NT2/D1 (cell line): ENCODE results near the gene NAA80.
"Not testable (repeated sequence)": the region's sequence is repeated elsewhere in the genome, so short reads cannot be mapped to it uniquely, and the experiment has no call there.

Experiments
- DNase-seq: peaks from one replicate; pipeline ENCODE4 v3.0.0-alpha.2; 2011; ENCODE audit warnings: low read depth, low spot score
- H3K27me3 ChIP-seq: 2 replicates; pipeline ENCODE4 v1.6.0; 2011; ENCODE audit warnings: mild to moderate bottlenecking; ENCODE audit not compliant: insufficient read length, insufficient read depth
- H3K36me3 ChIP-seq: 2 replicates; pipeline ENCODE4 v1.6.1; 2011; ENCODE audit warnings: mild to moderate bottlenecking, low read length, mixed read lengths; ENCODE audit not compliant: insufficient read depth, insufficient read length
- H3K4me1 ChIP-seq: 2 replicates; pipeline ENCODE4 v1.5.1; 2011; ENCODE audit not compliant: insufficient read depth, insufficient read length
- H3K4me3 ChIP-seq: 2 replicates; pipeline ENCODE4 v1.5.1; 2011; ENCODE audit warnings: low read depth; ENCODE audit not compliant: insufficient read length
- H3K9ac ChIP-seq: 2 replicates; pipeline ENCODE4 v1.6.0; 2011; ENCODE audit warnings: low read depth; ENCODE audit not compliant: insufficient read length
- H3K9me3 ChIP-seq: 2 replicates; pipeline ENCODE4 v1.5.1; 2011; ENCODE audit warnings: mild to moderate bottlenecking, low read length; ENCODE audit not compliant: insufficient read depth
- SUZ12 ChIP-seq: IDR thresholded peaks from 2 replicates; pipeline ENCODE4 v1.6.1; 2011; ENCODE audit not compliant: insufficient read length, insufficient read depth; ENCODE audit errors: extremely low read depth
- YY1 ChIP-seq: IDR thresholded peaks from 2 replicates; pipeline ENCODE4 v1.6.1; 2011; ENCODE audit not compliant: insufficient read length, insufficient read depth
- ZNF274 ChIP-seq: IDR thresholded peaks from 2 replicates; pipeline ENCODE4 v1.6.1; 2011; ENCODE audit warnings: mild to moderate bottlenecking, low read depth, low read length

The NAA80 gene

DNA sequence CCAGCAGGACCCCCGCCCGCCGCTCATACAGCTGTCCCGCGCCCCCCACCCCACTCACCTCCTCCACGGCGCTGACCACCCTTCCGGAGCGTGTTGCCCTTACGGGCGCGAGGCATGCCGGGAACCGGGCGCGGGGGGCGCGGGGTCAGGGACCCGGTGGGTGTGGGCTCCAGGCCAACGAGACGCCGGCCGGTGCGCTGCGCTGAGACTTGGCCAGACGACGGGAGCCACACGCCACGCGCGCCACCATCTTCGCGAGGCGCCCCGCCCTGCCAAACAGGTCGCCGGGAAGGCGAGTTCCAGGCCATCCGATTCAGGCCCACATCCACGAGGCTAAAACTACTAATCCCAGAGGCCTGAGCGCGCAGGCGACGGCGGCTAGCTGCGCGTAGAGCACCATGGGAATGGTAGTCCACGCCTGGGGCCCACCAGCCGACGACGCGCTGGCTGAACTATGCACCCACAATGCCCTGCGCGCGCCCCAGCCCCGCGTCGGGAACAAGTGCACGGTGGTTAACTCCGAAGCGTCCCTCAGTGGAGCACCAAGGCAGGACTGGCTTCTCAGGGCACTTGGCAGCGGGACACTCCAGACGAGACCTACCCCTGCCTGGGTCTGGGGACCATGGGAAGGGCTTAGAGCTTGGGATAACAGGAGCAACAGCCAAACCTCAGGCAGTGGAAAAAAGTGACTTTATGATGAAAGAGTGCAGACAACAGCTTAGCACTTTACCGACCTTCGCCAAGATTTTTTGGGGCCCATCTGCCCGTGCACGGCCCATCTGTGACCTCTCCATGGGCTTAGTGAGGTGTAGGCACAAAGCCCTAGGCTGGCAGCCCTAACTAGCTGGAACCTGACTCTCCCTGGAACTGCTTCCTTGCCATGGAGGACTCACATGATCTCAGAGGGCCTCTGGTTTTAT is 6.8 kb downstream of the NAA80 start, which contains the start of gene IFRD2:
TSS of gene IFRD2 (minus strand) at position 271 of the 920 bp plus-strand sequence. CDS start at position 116, 155 bp downstream.
- no peak for TF ChIP-seq ZNF274
- TF ChIP-seq YY1: peak; percentile 69
- DNase-seq: peak; percentile 97
- Histone ChIP-seq H3K9ac (peak within 1 kb of the TSS; percentile 97), H3K27me3 (no peaks in the 10 kb centered on the region), H3K4me1 (peaks cover 10% of the 10 kb centered on the region), H3K9me3 (no peaks in the 10 kb centered on the region), H3K36me3 (peaks cover 42% of the 10 kb centered on the region), H3K4me3 (peak within 1 kb of the TSS; percentile 87)

DNA sequence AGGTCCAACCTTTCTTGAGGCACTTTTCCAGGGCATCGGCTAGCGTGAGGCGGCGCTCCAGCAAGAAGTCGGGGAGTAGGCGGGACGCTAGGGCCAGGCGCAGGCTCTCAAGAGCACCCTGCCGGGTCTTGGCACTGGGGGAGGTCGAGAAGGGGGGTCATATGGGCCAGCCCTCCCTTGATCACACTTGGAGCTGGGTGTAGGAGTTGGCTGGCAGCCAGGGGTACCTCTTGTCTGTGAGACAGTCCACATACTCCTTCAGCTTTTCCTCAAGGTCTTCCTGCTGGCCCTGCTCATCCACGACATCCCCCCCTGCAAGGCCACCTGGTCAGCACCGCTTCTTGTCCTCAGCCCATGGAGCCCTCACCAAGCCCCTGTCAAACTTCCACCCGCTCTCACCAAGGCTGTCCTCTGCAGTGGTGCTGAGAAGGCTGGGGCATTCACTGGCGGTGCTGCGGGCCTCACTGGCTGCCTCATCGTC is 9.0 kb downstream of the NAA80 start:
- Histone ChIP-seq H3K4me3 (no peak overlapping the region), H3K9me3 (no peaks in the 10 kb centered on the region), H3K36me3 (peaks cover 51% of the 10 kb centered on the region), H3K4me1 (peaks cover 15% of the 10 kb centered on the region), H3K9ac (no peak overlapping the region), H3K27me3 (no peaks in the 10 kb centered on the region)
- no peak for TF ChIP-seq ZNF274
- no peak for TF ChIP-seq YY1
- TF ChIP-seq SUZ12: no peak
- no peak for DNase-seq

DNA sequence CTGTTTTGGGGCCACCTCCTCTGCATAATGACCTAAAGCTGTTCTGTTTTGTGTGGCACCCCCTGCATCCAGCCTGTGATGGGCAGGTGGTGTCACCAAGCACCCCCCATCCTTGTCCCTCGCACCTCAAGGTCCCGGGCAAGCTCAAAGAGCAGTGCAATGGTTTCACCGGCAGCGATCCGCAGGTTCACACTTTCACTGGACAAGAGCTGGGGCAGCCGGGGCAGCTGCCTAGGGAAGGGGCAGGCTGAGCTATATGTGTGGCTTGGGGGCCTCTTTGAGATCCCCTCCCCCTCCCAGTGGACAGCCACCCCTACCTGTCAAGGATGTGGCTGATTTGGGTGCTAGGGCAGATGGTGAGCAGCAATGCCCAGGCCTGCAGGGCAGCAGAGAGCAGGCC is 10.1 kb downstream of the NAA80 start:
- Histone ChIP-seq H3K4me1 (peaks cover 15% of the 10 kb centered on the region), H3K9me3 (no peaks in the 10 kb centered on the region), H3K9ac (no peak overlapping the region), H3K36me3 (peaks cover 51% of the 10 kb centered on the region), H3K4me3 (no peak overlapping the region), H3K27me3 (no peaks in the 10 kb centered on the region)
- TF ChIP-seq YY1 (no peak), SUZ12 (no peak), ZNF274 (no peak)
- no peak for DNase-seq

DNA sequence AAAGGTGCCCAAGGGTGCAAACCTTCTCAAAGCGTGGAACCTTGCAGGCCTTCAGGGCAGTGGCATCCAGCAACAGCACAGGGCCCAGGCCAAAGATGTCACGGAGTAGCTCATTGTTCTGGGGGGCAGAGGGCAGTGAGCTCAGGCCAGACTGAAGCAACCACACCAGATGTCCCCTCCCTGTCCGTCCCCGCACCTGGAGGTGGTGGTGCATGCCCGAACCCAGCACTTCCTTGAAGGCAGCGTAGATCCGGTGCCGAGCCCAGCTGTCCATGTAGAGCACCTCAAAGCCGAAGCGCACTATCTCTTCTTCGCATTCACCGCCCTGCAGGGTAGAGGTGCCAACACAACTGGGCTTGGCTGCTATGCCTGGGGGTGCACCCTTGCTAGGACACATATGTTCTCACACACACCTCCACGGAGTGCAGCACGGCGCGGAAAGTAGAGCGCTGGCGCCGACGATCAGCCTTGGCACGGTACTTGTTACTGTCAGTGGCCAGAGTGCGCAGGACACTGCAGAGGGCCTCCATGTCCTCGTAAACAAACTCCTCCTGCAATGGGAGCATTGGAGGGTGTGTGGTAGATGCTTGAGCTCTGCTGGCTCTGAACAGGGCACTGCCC is 10.7 kb downstream of the NAA80 start:
- Histone ChIP-seq H3K4me3 (no peak overlapping the region), H3K9me3 (no peaks in the 10 kb centered on the region), H3K36me3 (peaks cover 51% of the 10 kb centered on the region), H3K4me1 (peaks cover 15% of the 10 kb centered on the region), H3K27me3 (no peaks in the 10 kb centered on the region), H3K9ac (no peak overlapping the region)
- TF ChIP-seq ZNF274 (no peak), SUZ12 (no peak), YY1 (no peak)
- DNase-seq: no peak

DNA sequence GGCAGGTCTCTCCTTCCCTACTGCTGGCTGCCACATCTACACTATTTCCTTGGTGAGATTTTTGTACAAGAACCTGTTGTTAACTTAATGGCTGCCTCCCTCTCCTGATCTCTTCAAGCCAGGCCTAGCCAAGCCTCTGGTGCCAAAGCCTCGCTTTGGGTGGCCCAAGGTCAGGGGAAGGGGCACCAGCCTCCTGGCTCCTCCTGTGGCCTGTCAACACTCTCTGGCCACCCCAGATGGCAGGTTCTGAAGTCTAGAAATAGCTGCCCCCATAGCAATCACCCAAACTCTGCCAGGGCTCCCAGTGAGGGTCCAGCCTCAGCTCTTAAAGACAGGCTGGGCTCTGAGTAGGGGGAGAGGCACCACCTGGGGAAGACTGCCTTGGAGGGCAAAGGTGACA is 11.9 kb downstream of the NAA80 start:
- H3K36me3 ChIP-seq: peaks cover 51% of the 10 kb centered on the region
- no peak overlapping the region for H3K4me3 ChIP-seq
- no peak overlapping the region for H3K9ac ChIP-seq
- H3K4me1 ChIP-seq: peaks cover 9% of the 10 kb centered on the region
- no peaks in the 10 kb centered on the region for H3K27me3 ChIP-seq
- no peaks in the 10 kb centered on the region for H3K9me3 ChIP-seq
- TF ChIP-seq SUZ12: no peak
- no peak for TF ChIP-seq ZNF274
- DNase-seq: no peak

DNA sequence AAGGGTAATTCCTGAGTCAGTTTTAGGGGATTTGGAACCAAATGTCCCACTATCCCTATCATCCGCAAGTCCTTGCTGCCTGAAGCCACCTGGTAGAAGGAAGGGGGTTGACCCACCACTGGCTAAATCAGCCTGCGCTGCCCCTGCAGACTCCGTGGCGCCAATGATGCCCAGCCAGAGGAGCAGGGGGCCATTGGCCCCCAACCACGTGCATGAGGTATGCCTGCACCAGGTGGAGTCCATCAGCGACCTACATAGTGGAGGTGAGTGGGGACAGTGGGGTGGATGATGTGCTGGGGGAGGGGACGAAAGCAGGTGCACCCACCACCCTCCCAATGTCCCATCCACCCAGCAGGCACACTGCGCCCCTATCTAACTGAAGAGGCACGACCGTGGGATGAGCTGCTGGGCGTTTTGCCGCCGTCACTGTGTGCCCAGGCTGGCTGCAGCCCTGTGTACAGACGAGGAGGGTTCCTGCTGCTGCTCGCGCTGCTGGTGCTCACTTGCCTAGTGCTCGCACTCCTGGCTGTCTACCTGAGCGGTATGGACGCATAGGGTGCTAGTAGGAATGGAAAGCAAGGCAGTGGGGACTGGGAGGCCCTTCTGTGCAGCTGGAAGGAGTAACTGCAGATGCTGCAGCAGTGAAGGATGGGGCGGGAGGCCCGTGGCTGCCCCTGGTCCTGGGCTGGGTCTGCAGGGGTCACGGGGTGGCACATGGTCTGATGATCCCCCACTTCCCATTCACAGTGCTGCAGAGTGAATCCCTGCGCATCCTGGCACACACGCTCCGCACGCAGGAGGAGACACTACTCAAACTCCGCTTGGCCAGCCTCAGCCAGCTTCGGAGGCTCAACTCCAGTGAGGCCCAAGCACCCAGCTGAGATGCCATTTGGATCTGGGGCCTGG is 12.6 kb downstream of the NAA80 start:
- no peak for DNase-seq
- TF ChIP-seq SUZ12 (no peak), ZNF274 (no peak), YY1 (no peak)
- H3K9ac ChIP-seq: no peak overlapping the region
- no peaks in the 10 kb centered on the region for H3K27me3 ChIP-seq
- H3K9me3 ChIP-seq: no peaks in the 10 kb centered on the region
- H3K36me3 ChIP-seq: peaks cover 51% of the 10 kb centered on the region
- no peak overlapping the region for H3K4me3 ChIP-seq
- H3K4me1 ChIP-seq: peaks cover 9% of the 10 kb centered on the region

DNA sequence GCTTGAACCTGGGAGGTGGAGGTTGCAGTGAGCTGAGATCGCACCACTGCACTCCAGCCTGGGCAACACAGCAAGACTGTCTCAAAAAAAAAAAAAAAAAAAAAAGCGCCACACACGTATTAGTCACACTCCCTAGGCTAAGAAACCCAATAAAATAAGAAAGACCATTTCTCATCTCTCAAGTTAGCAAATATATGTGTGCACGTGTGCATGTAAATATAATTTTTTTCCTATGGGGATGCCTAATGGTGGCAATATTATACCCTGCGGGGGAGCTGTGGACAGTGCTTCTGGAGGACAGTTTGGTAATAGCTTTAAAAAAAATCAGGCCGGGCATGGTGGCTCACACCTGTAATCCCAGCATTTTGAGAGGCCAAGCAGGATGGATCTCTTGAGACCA is 15.1 kb downstream of the NAA80 start:
- not testable (repeated sequence) for H3K9ac ChIP-seq, H3K9me3 ChIP-seq, H3K4me1 ChIP-seq, DNase-seq, H3K27me3 ChIP-seq, H3K4me3 ChIP-seq
- H3K36me3 ChIP-seq: peaks cover 36% of the 10 kb centered on the region
